GM12878 (cell line): ENCODE results near the gene LMCD1. TPM values are rescaled to one million over a fixed set of nuclear protein-coding genes. Genes with fewer than 3 reads are reported as not detected.

Experiments
- ATAC-seq: fragments of 200-7000 bp; cut with Tn5 transposase; 3 replicates; pipeline ENCODE4 v1.9.1; 2020; ENCODE audit warnings: mild to moderate bottlenecking, moderate library complexity
- BruUV-seq: library from RNA; stranded (reverse); fragments of 400-500 nt; replicated peaks from 2 replicates; lab custom pipeline; 2021; lab: Mats Ljungman, UMichigan
- CTCF ChIA-PET: fragments of 300-600 bp; sonication (Branson Sonifier 250); formaldehyde crosslinking; extraction: SDS; loops from one replicate; lab custom pipeline; 2021; ENCODE audit warnings: inconsistent platforms; lab: Yijun Ruan, JAX
- POLR2A ChIA-PET: fragments of 350-600 bp; formaldehyde crosslinking; extraction: SDS; loops from one replicate; lab custom pipeline; 2021; ENCODE audit warnings: inconsistent platforms; lab: Charles Lee
- RAD21 ChIA-PET: fragments of 300-600 bp; sonication (Branson Sonifier 250); formaldehyde crosslinking; loops from one replicate; lab custom pipeline; 2023; ENCODE audit warnings: antibody characterized with exemption; ENCODE audit not compliant: unreplicated experiment; lab: Charles Lee
- SMC1A ChIA-PET: fragments of 300-600 bp; sonication (Branson Sonifier 250); formaldehyde crosslinking; loops from one replicate; lab custom pipeline; 2023; ENCODE audit not compliant: unreplicated experiment, uncharacterized antibody; lab: Charles Lee
- DNase-seq: peaks from one replicate; pipeline ENCODE4 v3.0.0-alpha.2; 2011; ENCODE audit warnings: low read depth, low spot score
- FAIRE-seq: peaks from 3 replicates; lab custom pipeline; 2011; peaks lifted over from hg19 to GRCh38; lab: Jason Lieb, UNC
- H2AFZ ChIP-seq: 2 replicates; pipeline ENCODE4 v1.6.0; 2011; ENCODE audit warnings: low read depth, low read length, control low read depth; ENCODE audit not compliant: control insufficient read depth
- H3K27ac ChIP-seq: 2 replicates; pipeline ENCODE4 v1.5.1; 2011; ENCODE audit warnings: control low read depth; ENCODE audit not compliant: control insufficient read depth, insufficient read depth
- H3K27me3 ChIP-seq, 2 experiments: replicated peaks in 1 of 2; 2 replicates each; pipeline versions ENCODE4 v1.6.0 to v1.6.1; 2011; ENCODE audit warnings: low read length in 1 of 2; ENCODE audit not compliant: control insufficient read depth in 2 of 2, insufficient read depth in 2 of 2
- H3K36me3 ChIP-seq, 2 experiments: 2 replicates each; pipeline ENCODE4 v1.5.1; 2011; ENCODE audit warnings: low read length in 1 of 2; ENCODE audit not compliant: control insufficient read depth in 2 of 2, insufficient read depth in 2 of 2
- H3K4me1 ChIP-seq: 2 replicates; pipeline ENCODE4 v1.6.1; 2011; ENCODE audit warnings: mild to moderate bottlenecking, low read length, moderate library complexity, mixed read lengths; ENCODE audit not compliant: control insufficient read depth, insufficient read depth
- H3K4me2 ChIP-seq: 2 replicates; pipeline ENCODE4 v1.6.0; 2011; ENCODE audit warnings: control low read depth; ENCODE audit not compliant: control insufficient read depth, insufficient read depth
- H3K4me3 ChIP-seq: fragments of 200-600 bp; sonication (generic); 2 replicates; pipeline ENCODE4 v1.5.1; 2016
- H3K79me2 ChIP-seq: 2 replicates; pipeline ENCODE4 v1.6.0; 2011; ENCODE audit warnings: low read length; ENCODE audit not compliant: control insufficient read depth, insufficient read depth
- H3K9ac ChIP-seq: 2 replicates; pipeline ENCODE4 v1.8.0; 2011; ENCODE audit warnings: low read length, control low read depth, mixed read lengths; ENCODE audit not compliant: control insufficient read depth, insufficient read depth
- H3K9me3 ChIP-seq: replicated peaks from 3 replicates; pipeline ENCODE4 v1.5.1; 2011; ENCODE audit warnings: mild to moderate bottlenecking, low read length; ENCODE audit not compliant: control insufficient read depth, insufficient read depth
- H4K20me1 ChIP-seq: 2 replicates; pipeline ENCODE4 v1.6.0; 2011; ENCODE audit not compliant: control insufficient read depth, insufficient read depth
- CBFB ChIP-seq: IDR thresholded peaks from 2 replicates; pipeline ENCODE4 v1.6.1; 2016; ENCODE audit warnings: antibody characterized with exemption, low read depth
- MYC ChIP-seq: IDR thresholded peaks from 2 replicates; pipeline ENCODE4 v1.6.1; 2011; ENCODE audit warnings: mild to moderate bottlenecking, low read length, moderate library complexity, inconsistent platforms; ENCODE audit not compliant: insufficient read depth, insufficient replicate concordance, insufficient read length, severe bottlenecking
- POLR2AphosphoS5 ChIP-seq: IDR thresholded peaks from 2 replicates; pipeline ENCODE4 v1.6.1; 2011; ENCODE audit warnings: mild to moderate bottlenecking, low read length, inconsistent platforms
- SIX5 ChIP-seq: IDR thresholded peaks from 2 replicates; pipeline ENCODE4 v1.6.1; 2011; ENCODE audit warnings: mild to moderate bottlenecking, low read depth, low read length, moderate library complexity; ENCODE audit not compliant: severe bottlenecking
- TARDBP ChIP-seq: IDR thresholded peaks from 2 replicates; pipeline ENCODE4 v1.6.1; 2016; ENCODE audit warnings: borderline replicate concordance
- TBL1XR1 ChIP-seq: IDR thresholded peaks from 2 replicates; pipeline ENCODE4 v1.6.1; 2012; ENCODE audit warnings: low read depth, low read length, improper control_type of control experiment
- YY1 ChIP-seq: IDR thresholded peaks from 2 replicates; pipeline ENCODE4 v1.6.1; 2011; ENCODE audit warnings: low read depth, mild to moderate bottlenecking, low read length
- WGBS: methylation state at CpG from one replicate; pipeline ENCODE4 v1.1.6; 2016; ENCODE audit warnings: low lambda C conversion rate; ENCODE audit not compliant: insufficient replicate concordance, insufficient coverage; ENCODE audit errors: missing lambda C conversion rate; 5-methylcytosine and 5-hydroxymethylcytosine counted together
- in situ Hi-C: fragments of 300-500 bp; cut with MboI; formaldehyde crosslinking; loops from 9 replicates; pipeline ENCODE4 v1.14.3; 2018; ENCODE audit warnings: mixed read lengths
- intact Hi-C: fragments of 100-400 bp; cut with micrococcal nuclease; formaldehyde crosslinking; loops from one replicate; pipeline ENCODE4 v1.14.2; 2022; ENCODE audit not compliant: unreplicated experiment
- polyA plus RNA-seq, 11 experiments: library from polyadenylated mRNA; depleted of rRNA in 4 of 11; unstranded in 6 of 11; stranded (reverse) in 5 of 11; fragments of >200 nt; fragmentation: Nextera tagmentation in 4 of 11; fragmentation: Illumina TruSeq in 1 of 11; extraction: Ambion mirVana in 4 of 11; extraction: Trizol in 1 of 11; gene quantifications; 1 replicate in 1 of 11; 2 replicates in 10 of 11; pipeline versions ENCODE4 v1.2.1 to v1.2.3, GENCODE V29; 2011 to 2016; ENCODE audit warnings: inconsistent platforms in 2 of 11, missing spikeins in 2 of 11, low read depth in 1 of 11
- total RNA-seq, 4 experiments: library from RNA; depleted of rRNA in 3 of 4; stranded (reverse); fragments of >200 nt in 3 of 4; fragmentation: Illumina TruSeq in 1 of 4; extraction: Trizol in 1 of 4; gene quantifications; 2 replicates each; pipeline versions ENCODE4 v1.2.1 to v1.2.3, GENCODE V29; 2013 to 2021
- TF ChIP-seq, protein P1 (sequence below): fragments of 450-650 bp; conservative IDR thresholded peaks from 2 replicates; pipeline ENCODE4 v1.6.1; 2017; ENCODE audit warnings: mild to moderate bottlenecking, moderate library complexity

LMCD1 gene
- total and polyA plus RNA-seq, 10 of the 15 experiments (the other 5 are each of a cell fraction or from before 2014, with no cell fraction given) = 0.27 to 6.4 (median 1.7) TPM

DNA sequence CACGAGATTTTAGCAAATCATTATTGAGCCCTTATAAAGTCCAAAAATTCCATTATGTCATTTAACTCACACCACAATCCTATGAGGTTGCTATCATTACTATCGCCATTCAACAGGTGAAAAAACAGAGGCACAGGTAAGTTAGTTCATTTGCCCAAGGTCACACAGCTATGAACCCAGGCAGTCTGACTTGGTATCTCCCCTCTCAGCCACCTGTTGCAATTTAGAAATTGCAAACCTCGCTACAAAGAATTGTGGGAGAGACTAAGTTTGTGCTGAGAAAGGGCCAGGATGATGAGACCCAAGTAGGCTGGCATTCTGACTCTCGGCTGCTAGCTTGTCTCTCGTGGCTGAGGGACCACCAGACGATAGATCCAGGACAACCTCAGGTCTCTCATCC is 57.7 kb downstream of the LMCD1 start:
- Histone ChIP-seq H3K27ac (no peak overlapping the region), H3K27me3 (no peaks in the 10 kb centered on the region), H2AFZ (no peak overlapping the region), H3K79me2 (no peaks in the 10 kb centered on the region), H3K4me3 (no peak overlapping the region), H4K20me1 (no peaks in the 10 kb centered on the region), H3K36me3 (no peaks in the 10 kb centered on the region), H3K4me1 (no peaks in the 10 kb centered on the region), H3K4me2 (no peak overlapping the region), H3K9ac (no peak overlapping the region), H3K9me3 (no peaks in the 10 kb centered on the region)
- ChIA-PET POLR2A (no interaction called here), RAD21 (no interaction called here), CTCF (no interaction called here), SMC1A (no interaction called here)
- 55% methylated on average over 6 of the region's 6 CpGs for WGBS
- TF ChIP-seq TBL1XR1 (no peak), CBFB (no peak), TARDBP (no peak), YY1 (no peak)
- TF ChIP-seq, protein P1, sequence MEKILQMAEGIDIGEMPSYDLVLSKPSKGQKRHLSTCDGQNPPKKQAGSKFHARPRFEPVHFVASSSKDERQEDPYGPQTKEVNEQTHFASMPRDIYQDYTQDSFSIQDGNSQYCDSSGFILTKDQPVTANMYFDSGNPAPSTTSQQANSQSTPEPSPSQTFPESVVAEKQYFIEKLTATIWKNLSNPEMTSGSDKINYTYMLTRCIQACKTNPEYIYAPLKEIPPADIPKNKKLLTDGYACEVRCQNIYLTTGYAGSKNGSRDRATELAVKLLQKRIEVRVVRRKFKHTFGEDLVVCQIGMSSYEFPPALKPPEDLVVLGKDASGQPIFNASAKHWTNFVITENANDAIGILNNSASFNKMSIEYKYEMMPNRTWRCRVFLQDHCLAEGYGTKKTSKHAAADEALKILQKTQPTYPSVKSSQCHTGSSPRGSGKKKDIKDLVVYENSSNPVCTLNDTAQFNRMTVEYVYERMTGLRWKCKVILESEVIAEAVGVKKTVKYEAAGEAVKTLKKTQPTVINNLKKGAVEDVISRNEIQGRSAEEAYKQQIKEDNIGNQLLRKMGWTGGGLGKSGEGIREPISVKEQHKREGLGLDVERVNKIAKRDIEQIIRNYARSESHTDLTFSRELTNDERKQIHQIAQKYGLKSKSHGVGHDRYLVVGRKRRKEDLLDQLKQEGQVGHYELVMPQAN = no peak
- FAIRE-seq = no peak
- no peak for DNase-seq
- BruUV-seq = no TSS peak
- in situ Hi-C loops (no loop called here), intact Hi-C loops (no loop called here)
- ATAC-seq = no peak

DNA sequence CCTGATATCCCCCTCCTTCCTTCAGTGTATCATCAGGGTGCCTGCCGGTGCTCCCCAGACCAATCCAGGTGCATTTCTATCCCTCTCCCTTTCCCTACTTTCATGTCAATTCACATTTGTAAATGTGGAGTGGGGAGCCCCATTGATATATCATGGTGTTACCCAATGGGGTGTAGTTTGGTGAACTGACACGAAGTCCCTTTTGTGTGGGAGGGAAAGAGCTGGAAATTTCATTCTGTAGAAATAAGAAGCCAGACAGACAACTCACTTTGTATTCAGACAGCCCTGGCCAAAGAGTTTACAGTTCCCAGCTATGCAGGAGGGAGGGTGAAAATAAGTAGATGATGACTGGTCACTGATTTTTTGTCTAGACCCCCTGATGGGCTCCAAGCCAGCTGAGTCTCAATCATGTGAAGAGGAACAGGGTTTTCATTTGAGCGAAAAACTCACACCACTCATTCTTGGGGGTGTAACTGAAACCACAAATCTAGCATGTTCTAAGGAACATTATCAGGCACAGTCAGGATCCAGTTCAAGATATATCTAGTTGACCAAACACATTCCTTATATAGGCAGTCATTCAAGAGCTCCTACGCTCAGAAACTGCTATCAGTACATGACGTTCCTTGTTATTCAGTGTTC is 58.9 kb downstream of the LMCD1 start:
- 76% methylated on average over 5 of the region's 5 CpGs for WGBS
- no peak for FAIRE-seq
- Histone ChIP-seq H4K20me1 (no peaks in the 10 kb centered on the region), H3K4me3 (no peak overlapping the region), H3K79me2 (no peaks in the 10 kb centered on the region), H3K9me3 (no peaks in the 10 kb centered on the region), H3K9ac (no peak overlapping the region), H3K27ac (no peak overlapping the region), H3K36me3 (no peaks in the 10 kb centered on the region), H3K27me3 (no peaks in the 10 kb centered on the region), H3K4me1 (no peaks in the 10 kb centered on the region), H3K4me2 (no peak overlapping the region), H2AFZ (no peak overlapping the region)
- no peak for DNase-seq
- no peak for ATAC-seq
- no peak for TF ChIP-seq MYC
- TF ChIP-seq SIX5 = no peak
- no peak for TF ChIP-seq POLR2AphosphoS5
- SMC1A ChIA-PET = no interaction called here
- POLR2A ChIA-PET = no interaction called here
- intact Hi-C loops = no loop called here
- no TSS peak for BruUV-seq
- CTCF ChIA-PET = interaction anchor here (1.4 kb wide), 1 partner anchor 14 kb away, joined by 3 read pairs; no protein-coding TSS in a partner anchor
- in situ Hi-C loops = no loop called here
- RAD21 ChIA-PET = no interaction called here
